ENCODE data around the gene IFI27L2. TPM values are rescaled to one million over a fixed set of nuclear protein-coding genes. Genes with fewer than 3 reads are reported as not detected.
A peak's percentile ranks its signal among the peaks of the same experiment; 100 is the strongest.

IFI27L2 gene
- total RNA-seq, 3 donors from 2014 or later = 74.2 to 98.8 (median 92.1) TPM

DNA sequence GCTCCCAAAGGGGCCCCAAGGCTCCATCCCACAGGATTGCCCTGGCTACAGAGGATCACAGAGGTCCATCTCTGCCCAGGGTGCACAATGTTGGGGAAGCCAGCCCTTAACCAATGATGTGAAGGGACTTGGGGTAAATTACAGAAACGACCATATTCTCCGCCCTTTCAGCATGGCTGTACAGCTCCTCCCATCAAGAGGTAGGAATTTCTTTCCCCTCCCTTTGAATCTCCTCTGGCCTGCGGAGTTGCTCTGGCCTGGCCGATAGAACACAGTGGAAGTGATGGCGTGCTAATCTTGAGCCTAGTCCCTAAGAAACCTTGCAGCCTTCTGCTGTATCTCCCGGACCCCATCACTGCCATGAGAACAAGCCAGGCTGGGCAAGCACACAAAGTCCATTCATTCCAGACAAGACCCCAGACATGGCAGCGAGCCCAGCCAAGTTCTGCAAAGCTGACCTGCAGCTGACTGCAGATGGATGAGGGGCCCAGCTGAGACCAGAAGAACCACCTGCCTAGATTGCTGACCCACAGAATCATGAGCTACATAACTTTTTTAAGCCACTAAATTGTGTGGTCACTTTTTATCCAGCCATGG lies 25.8 kb downstream of the IFI27L2 start:
- no peaks in the 10 kb centered on the region for H3K36me3 ChIP-seq
- H3K27ac ChIP-seq = no peak overlapping the region
- intact Hi-C loops (cut with DNase I; ENCODE audit: low total_unique reads) = no loop called here
- no peak overlapping the region for H3K4me3 ChIP-seq
- H3K4me1 ChIP-seq = no peaks in the 10 kb centered on the region
- TF ChIP-seq POLR2A (IDR thresholded peaks at IDR 0.05) = no peak
- TF ChIP-seq, protein P1, sequence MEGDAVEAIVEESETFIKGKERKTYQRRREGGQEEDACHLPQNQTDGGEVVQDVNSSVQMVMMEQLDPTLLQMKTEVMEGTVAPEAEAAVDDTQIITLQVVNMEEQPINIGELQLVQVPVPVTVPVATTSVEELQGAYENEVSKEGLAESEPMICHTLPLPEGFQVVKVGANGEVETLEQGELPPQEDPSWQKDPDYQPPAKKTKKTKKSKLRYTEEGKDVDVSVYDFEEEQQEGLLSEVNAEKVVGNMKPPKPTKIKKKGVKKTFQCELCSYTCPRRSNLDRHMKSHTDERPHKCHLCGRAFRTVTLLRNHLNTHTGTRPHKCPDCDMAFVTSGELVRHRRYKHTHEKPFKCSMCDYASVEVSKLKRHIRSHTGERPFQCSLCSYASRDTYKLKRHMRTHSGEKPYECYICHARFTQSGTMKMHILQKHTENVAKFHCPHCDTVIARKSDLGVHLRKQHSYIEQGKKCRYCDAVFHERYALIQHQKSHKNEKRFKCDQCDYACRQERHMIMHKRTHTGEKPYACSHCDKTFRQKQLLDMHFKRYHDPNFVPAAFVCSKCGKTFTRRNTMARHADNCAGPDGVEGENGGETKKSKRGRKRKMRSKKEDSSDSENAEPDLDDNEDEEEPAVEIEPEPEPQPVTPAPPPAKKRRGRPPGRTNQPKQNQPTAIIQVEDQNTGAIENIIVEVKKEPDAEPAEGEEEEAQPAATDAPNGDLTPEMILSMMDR (IDR thresholded peaks at IDR 0.05) = no peak
- TF ChIP-seq POLR2AphosphoS5 (IDR thresholded peaks at IDR 0.05) = no peak
- no peaks in the 10 kb centered on the region for H3K27me3 ChIP-seq
- no peaks in the 10 kb centered on the region for H3K9me3 ChIP-seq
- DNase-seq (ENCODE audit: low spot score in 2 of 2) = no peak

DNA sequence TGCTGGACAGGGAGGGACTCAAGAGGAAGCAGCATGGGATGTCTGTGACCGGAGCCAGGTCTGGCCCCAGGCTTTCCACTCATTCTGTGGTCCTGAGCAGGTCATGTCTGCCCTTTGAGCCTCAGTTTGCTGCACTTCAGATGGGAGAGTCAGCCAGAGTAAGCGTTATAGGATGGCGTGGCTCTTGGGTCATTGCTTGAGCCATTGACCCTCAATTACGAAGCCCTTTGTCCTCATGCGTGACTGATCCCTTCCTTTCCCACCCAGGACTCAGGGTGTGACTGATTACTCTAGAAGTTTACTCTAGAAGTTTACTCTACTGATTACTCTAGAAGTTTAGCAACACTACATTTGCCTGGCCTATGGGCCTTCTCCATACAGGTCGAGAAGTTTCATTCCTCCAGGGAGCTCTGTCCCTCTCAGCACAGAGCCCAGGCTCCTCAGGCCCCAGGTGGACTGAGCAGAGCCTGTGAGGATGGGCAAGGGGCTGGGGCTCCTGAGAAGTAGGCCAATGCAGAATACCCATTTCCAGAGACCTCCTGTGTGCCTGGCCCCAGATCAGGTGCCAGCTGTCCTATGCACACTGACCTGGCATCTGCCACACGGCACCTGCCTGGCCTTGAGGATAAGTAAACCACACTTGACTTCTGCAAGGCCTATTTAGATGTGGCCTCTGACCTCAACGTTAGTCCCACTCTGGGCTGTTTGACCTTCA lies 26.5 kb downstream of the IFI27L2 start:
- Histone ChIP-seq H3K27ac (no peak overlapping the region), H3K9me3 (no peaks in the 10 kb centered on the region), H3K36me3 (no peaks in the 10 kb centered on the region), H3K4me1 (no peaks in the 10 kb centered on the region), H3K27me3 (no peaks in the 10 kb centered on the region), H3K4me3 (no peak overlapping the region)
- TF ChIP-seq, protein P1 (IDR thresholded peaks at IDR 0.05) = no peak
- no peak for TF ChIP-seq POLR2AphosphoS5 (IDR thresholded peaks at IDR 0.05)
- no peak for TF ChIP-seq POLR2A (IDR thresholded peaks at IDR 0.05)
- intact Hi-C loops (cut with DNase I; ENCODE audit: low total_unique reads) = no loop called here
- no peak for DNase-seq (ENCODE audit: low spot score in 2 of 2)

DNA sequence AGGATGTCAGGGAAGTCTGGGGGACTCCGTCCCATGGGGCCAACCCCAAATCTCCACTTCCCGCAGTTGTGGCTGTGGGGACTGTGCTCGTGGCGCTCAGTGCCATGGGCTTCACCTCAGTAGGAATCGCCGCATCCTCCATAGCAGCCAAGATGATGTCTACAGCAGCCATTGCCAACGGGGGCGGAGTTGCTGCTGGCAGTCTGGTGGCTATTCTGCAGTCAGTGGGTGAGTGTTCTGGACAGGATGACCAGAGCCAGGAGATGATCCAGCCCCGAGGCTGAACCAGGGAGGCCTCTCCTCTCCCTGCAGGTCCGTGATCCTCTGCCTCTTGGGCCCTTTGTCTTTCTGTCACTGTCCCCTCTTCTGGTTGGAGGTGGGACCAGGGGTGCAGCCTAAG lies 27.7 kb downstream of the IFI27L2 start:
- no peaks in the 10 kb centered on the region for H3K36me3 ChIP-seq

DNA sequence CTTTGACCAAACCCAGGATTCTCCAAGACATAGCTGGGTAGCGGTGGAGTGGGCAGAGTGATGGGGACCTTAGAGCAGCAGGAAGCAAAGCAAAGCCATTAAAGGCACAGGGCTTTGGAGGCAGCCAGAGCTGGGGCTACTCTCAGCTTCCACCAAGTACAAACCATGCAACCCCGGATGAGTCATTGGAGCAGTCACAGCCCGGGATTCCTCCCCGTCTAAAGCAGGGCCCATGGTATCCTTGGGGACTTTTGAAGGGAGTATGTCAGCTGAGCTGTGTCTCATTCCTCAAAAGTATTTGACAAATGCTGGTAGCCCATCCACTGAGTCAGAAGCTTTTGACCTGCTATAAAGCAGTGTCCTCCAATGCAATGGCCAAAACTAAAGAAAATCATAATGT lies 28.6 kb downstream of the IFI27L2 start:
- H3K27ac ChIP-seq = no peak overlapping the region
- no peaks in the 10 kb centered on the region for H3K4me1 ChIP-seq
- H3K4me3 ChIP-seq = no peak overlapping the region
- H3K36me3 ChIP-seq = no peaks in the 10 kb centered on the region
- no peaks in the 10 kb centered on the region for H3K9me3 ChIP-seq
- no peak for DNase-seq (ENCODE audit: low spot score in 2 of 2)
- no peaks in the 10 kb centered on the region for H3K27me3 ChIP-seq
- TF ChIP-seq POLR2A (IDR thresholded peaks at IDR 0.05) = no peak
- TF ChIP-seq POLR2AphosphoS5 (IDR thresholded peaks at IDR 0.05) = no peak
- TF ChIP-seq, protein P1 (IDR thresholded peaks at IDR 0.05) = no peak
- intact Hi-C loops (cut with DNase I; ENCODE audit: low total_unique reads) = no loop called here

More for the DNA sequence above, 27.7 kb downstream of the IFI27L2 start:
- Histone ChIP-seq H3K4me3 (no peak overlapping the region), H3K4me1 (no peaks in the 10 kb centered on the region), H3K27me3 (no peaks in the 10 kb centered on the region), H3K9me3 (no peaks in the 10 kb centered on the region), H3K27ac (no peak overlapping the region)
- TF ChIP-seq, protein P1 (IDR thresholded peaks at IDR 0.05) = no peak
- TF ChIP-seq POLR2A (IDR thresholded peaks at IDR 0.05) (no peak), POLR2AphosphoS5 (IDR thresholded peaks at IDR 0.05) (no peak)
- intact Hi-C loops (cut with DNase I; ENCODE audit: low total_unique reads) = no loop called here
- DNase-seq (ENCODE audit: low spot score in 2 of 2) = no peak

DNA sequence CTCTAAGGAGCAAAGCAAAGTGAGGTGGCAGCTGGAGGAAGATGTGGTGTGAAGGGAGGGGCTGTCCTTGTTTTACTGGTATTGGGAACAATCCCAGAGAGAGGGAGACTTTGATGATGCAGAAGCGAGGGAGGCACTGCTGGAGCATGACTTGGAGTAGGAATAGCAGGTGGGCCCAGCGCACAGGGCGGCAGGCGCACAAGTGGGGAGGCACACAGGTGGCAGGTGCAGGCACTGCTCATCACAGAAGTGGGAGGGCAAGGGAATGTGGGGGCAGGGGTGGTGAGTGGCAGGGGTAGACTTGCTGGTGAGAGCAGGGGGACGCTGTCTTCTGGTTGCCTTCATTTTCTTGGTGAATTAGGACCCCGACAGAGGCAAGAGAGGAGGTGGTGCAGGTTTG lies 30.4 kb downstream of the IFI27L2 start:
- intact Hi-C loops (cut with DNase I; ENCODE audit: low total_unique reads) = no loop called here
- Histone ChIP-seq H3K27me3 (no peaks in the 10 kb centered on the region), H3K4me1 (no peaks in the 10 kb centered on the region), H3K27ac (peak overlapping the region in 1 of 2 donors; percentile 63), H3K9me3 (no peaks in the 10 kb centered on the region), H3K36me3 (no peaks in the 10 kb centered on the region), H3K4me3 (no peak overlapping the region)
- DNase-seq (ENCODE audit: low spot score in 2 of 2) = no peak
- TF ChIP-seq POLR2A (IDR thresholded peaks at IDR 0.05) (no peak), POLR2AphosphoS5 (IDR thresholded peaks at IDR 0.05) (no peak)
- TF ChIP-seq, protein P1 (IDR thresholded peaks at IDR 0.05) = no peak
